Measurements from ENCODE around the gene ATOX1.

DNA sequence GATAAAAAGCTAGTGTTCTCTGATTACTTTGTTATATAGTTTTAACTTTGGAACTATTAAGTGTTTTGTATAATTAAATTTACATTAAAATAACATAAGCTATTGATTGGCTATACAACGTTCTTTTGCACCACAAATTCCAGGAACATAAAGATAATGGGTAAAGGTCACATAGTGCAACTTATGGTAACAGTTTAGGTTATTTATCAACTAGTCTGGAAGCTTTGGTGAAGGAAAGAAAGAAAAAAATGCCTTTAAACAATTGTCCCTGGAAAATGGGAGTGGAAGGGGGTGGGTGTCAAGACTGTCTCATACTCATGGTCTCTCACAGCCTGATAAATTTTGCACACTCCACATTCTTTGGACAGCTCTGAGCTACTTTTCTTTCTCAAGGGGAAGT lies 54.7 kb downstream of the ATOX1 start:
- TF ChIP-seq RAD21 (IDR thresholded peaks at IDR 0.05; ENCODE audit: low read length) (no peak), SMC3 (IDR thresholded peaks at IDR 0.05; ENCODE audit: low read depth, low read length) (no peak), POLR2A (IDR thresholded peaks at IDR 0.05; ENCODE audit: low read depth, low read length) (no peak), MXI1 (IDR thresholded peaks at IDR 0.05; ENCODE audit: borderline replicate concordance, low read depth, low read length) (no peak), FOS (IDR thresholded peaks at IDR 0.05; ENCODE audit: low read depth, low read length) (no peak), RCOR1 (IDR thresholded peaks at IDR 0.05; ENCODE audit: insufficient replicate concordance, low read length) (no peak), CEBPB (IDR thresholded peaks at IDR 0.05; ENCODE audit: low read depth, low read length) (no peak), MAFK (IDR thresholded peaks at IDR 0.05; ENCODE audit: low read depth, low read length) (no peak)
- TF ChIP-seq, protein P1, sequence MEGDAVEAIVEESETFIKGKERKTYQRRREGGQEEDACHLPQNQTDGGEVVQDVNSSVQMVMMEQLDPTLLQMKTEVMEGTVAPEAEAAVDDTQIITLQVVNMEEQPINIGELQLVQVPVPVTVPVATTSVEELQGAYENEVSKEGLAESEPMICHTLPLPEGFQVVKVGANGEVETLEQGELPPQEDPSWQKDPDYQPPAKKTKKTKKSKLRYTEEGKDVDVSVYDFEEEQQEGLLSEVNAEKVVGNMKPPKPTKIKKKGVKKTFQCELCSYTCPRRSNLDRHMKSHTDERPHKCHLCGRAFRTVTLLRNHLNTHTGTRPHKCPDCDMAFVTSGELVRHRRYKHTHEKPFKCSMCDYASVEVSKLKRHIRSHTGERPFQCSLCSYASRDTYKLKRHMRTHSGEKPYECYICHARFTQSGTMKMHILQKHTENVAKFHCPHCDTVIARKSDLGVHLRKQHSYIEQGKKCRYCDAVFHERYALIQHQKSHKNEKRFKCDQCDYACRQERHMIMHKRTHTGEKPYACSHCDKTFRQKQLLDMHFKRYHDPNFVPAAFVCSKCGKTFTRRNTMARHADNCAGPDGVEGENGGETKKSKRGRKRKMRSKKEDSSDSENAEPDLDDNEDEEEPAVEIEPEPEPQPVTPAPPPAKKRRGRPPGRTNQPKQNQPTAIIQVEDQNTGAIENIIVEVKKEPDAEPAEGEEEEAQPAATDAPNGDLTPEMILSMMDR (conservative IDR thresholded peaks at IDR 0.05; ENCODE audit: low read depth, low read length), result no peak
- TF ChIP-seq, protein P2, sequence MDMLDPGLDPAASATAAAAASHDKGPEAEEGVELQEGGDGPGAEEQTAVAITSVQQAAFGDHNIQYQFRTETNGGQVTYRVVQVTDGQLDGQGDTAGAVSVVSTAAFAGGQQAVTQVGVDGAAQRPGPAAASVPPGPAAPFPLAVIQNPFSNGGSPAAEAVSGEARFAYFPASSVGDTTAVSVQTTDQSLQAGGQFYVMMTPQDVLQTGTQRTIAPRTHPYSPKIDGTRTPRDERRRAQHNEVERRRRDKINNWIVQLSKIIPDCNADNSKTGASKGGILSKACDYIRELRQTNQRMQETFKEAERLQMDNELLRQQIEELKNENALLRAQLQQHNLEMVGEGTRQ (IDR thresholded peaks at IDR 0.05; ENCODE audit: low read depth, low read length), result no peak

All from IMR-90 (cell line).